Karpas-422 (cell line): ENCODE measurements around the gene PLAC8. TPM values are rescaled to one million over a fixed set of nuclear protein-coding genes. Genes with fewer than 3 reads are reported as not detected.
A peak's percentile ranks its signal among the peaks of the same experiment; 100 is the strongest.
"Not testable (repeated sequence)": the region's sequence is repeated elsewhere in the genome, so short reads cannot be mapped to it uniquely, and the experiment has no call there.

Experiments used
- DNase-seq: peaks from one replicate; pipeline ENCODE4 v3.0.0-alpha.2; 2015
- H2AFZ ChIP-seq: fragments of 200-600 bp; sonication (generic); 2 replicates; pipeline ENCODE4 v1.6.1; 2014; ENCODE audit warnings: antibody characterized with exemption, low read length, mixed read lengths
- H3K27ac ChIP-seq: fragments of 200-600 bp; sonication (generic); 2 replicates; pipeline ENCODE4 v1.5.1; 2014; ENCODE audit warnings: mild to moderate bottlenecking, low read length, moderate library complexity
- H3K27me3 ChIP-seq: fragments of 200-600 bp; sonication (generic); 2 replicates; pipeline ENCODE4 v1.6.1; 2014; ENCODE audit warnings: low read length, mixed read lengths
- H3K36me3 ChIP-seq: fragments of 200-600 bp; sonication (generic); 2 replicates; pipeline ENCODE4 v1.6.1; 2014; ENCODE audit warnings: low read length, mixed read lengths; ENCODE audit not compliant: insufficient read depth
- H3K4me1 ChIP-seq: fragments of 200-600 bp; sonication (generic); 2 replicates; pipeline ENCODE4 v1.6.1; 2014; ENCODE audit warnings: mild to moderate bottlenecking, low read length, mixed read lengths
- H3K4me2 ChIP-seq: fragments of 200-600 bp; sonication (generic); 2 replicates; pipeline ENCODE4 v1.6.1; 2014; ENCODE audit warnings: low read length, low read depth, mild to moderate bottlenecking; ENCODE audit not compliant: poor library complexity, severe bottlenecking
- H3K4me3 ChIP-seq: fragments of 200-600 bp; sonication (generic); 2 replicates; pipeline ENCODE4 v1.5.1; 2014; ENCODE audit warnings: mild to moderate bottlenecking, antibody characterized with exemption, low read length, mixed read lengths
- H3K79me2 ChIP-seq: fragments of 200-600 bp; sonication (generic); 2 replicates; pipeline ENCODE4 v1.6.1; 2014; ENCODE audit warnings: mild to moderate bottlenecking, low read length, mixed read lengths
- H3K9ac ChIP-seq: fragments of 200-600 bp; sonication (generic); 2 replicates; pipeline ENCODE4 v1.6.0; 2014; ENCODE audit warnings: low read length
- H3K9me2 ChIP-seq: fragments of 200-600 bp; sonication (generic), shearing (Covaris generic); replicated peaks from 2 replicates; pipeline ENCODE4 v1.6.0; 2014; ENCODE audit warnings: mild to moderate bottlenecking, low read length, moderate library complexity; ENCODE audit not compliant: insufficient read depth
- H3K9me3 ChIP-seq: fragments of 300-700, 200-600 bp; sonication (generic); 2 replicates; pipeline ENCODE4 v1.6.1; 2014; ENCODE audit warnings: low read length, mixed read lengths
- H4K20me1 ChIP-seq: fragments of 200-600 bp; sonication (generic); 2 replicates; pipeline ENCODE4 v1.6.1; 2014; ENCODE audit warnings: mild to moderate bottlenecking, antibody characterized with exemption, low read length, low read depth; ENCODE audit not compliant: insufficient read depth
- total RNA-seq: library from RNA; depleted of rRNA; stranded (reverse); fragments of >200 nt; shearing (Covaris generic); gene quantifications from 2 replicates; pipeline ENCODE4 v1.2.3, GENCODE V29; 2014; ENCODE audit warnings: low replicate concordance

PLAC8 gene
- total RNA-seq, 1 experiment from 2014 or later = not detected

- no peak overlapping the region for H3K9ac ChIP-seq
- H3K9me2 ChIP-seq = no peaks in the 10 kb centered on the region
- H4K20me1 ChIP-seq = no peaks in the 10 kb centered on the region
- H3K4me3 ChIP-seq = no peak overlapping the region
- no peaks in the 10 kb centered on the region for H3K27me3 ChIP-seq
- no peak for DNase-seq
- H3K36me3 ChIP-seq = 0 out of 2 replicates have a peak, but pooled peaks cover 3% of the 10 kb centered on the region
- H3K4me2 ChIP-seq = no peak overlapping the region
- H2AFZ ChIP-seq = no peak overlapping the region
- no peak overlapping the region for H3K27ac ChIP-seq
- H3K4me1 ChIP-seq = no peaks in the 10 kb centered on the region
- H3K79me2 ChIP-seq = no peaks in the 10 kb centered on the region
- H3K9me3 ChIP-seq = no peaks in the 10 kb centered on the region
Observed at GRCh38 chr4:83071116-83071515, 43.4 kb downstream of the PLAC8 start.

- Histone ChIP-seq H3K27me3 (no peaks in the 10 kb centered on the region), H3K4me2 (no peak overlapping the region), H2AFZ (no peak overlapping the region), H3K27ac (no peak overlapping the region), H3K79me2 (no peaks in the 10 kb centered on the region), H3K9ac (no peak overlapping the region), H3K4me3 (no peak overlapping the region), H4K20me1 (no peaks in the 10 kb centered on the region), H3K9me3 (no peaks in the 10 kb centered on the region), H3K4me1 (no peaks in the 10 kb centered on the region), H3K36me3 (0 out of 2 replicates have a peak, but pooled peaks cover 3% of the 10 kb centered on the region), H3K9me2 (no peaks in the 10 kb centered on the region)
- no peak for DNase-seq
Observed at GRCh38 chr4:83067058-83067639, 47.4 kb downstream of the PLAC8 start.

GRCh38 chr4:83065266-83065665, 49.3 kb downstream of the PLAC8 start:
- no peaks in the 10 kb centered on the region for H3K4me1 ChIP-seq
- H3K4me3 ChIP-seq = no peak overlapping the region
- no peaks in the 10 kb centered on the region for H3K27me3 ChIP-seq
- H2AFZ ChIP-seq = no peak overlapping the region
- H3K4me2 ChIP-seq = no peak overlapping the region
- 0 out of 2 replicates have a peak, but pooled peaks cover 3% of the 10 kb centered on the region for H3K36me3 ChIP-seq
- no peak overlapping the region for H3K9ac ChIP-seq
- H3K27ac ChIP-seq = no peak overlapping the region
- no peaks in the 10 kb centered on the region for H4K20me1 ChIP-seq
- no peaks in the 10 kb centered on the region for H3K9me2 ChIP-seq
- H3K9me3 ChIP-seq = no peaks in the 10 kb centered on the region
- H3K79me2 ChIP-seq = no peaks in the 10 kb centered on the region
- no peak for DNase-seq

- Histone ChIP-seq H3K9me3 (no peaks in the 10 kb centered on the region), H3K9me2 (no peaks in the 10 kb centered on the region), H3K9ac (no peak overlapping the region)
Observed at GRCh38 chr4:83062739-83063138, 51.8 kb downstream of the PLAC8 start.

GRCh38 chr4:83054928-83055327, 59.6 kb downstream of the PLAC8 start:
- no peak overlapping the region for H3K4me3 ChIP-seq
- H3K9ac ChIP-seq = no peak overlapping the region
- no peaks in the 10 kb centered on the region for H3K79me2 ChIP-seq
- peaks cover 4% of the 10 kb centered on the region; the same call in 1 of the 2 replicates for H3K36me3 ChIP-seq
- peak; percentile 53 for DNase-seq
- H3K27me3 ChIP-seq = no peaks in the 10 kb centered on the region
- H3K4me2 ChIP-seq = no peak overlapping the region
- H4K20me1 ChIP-seq = no peaks in the 10 kb centered on the region
- no peak overlapping the region for H2AFZ ChIP-seq
- no peaks in the 10 kb centered on the region for H3K9me2 ChIP-seq
- no peaks in the 10 kb centered on the region for H3K9me3 ChIP-seq
- no peaks in the 10 kb centered on the region for H3K4me1 ChIP-seq
- H3K27ac ChIP-seq = no peak overlapping the region

More at GRCh38 chr4:83062739-83063138, 51.8 kb downstream of the PLAC8 start:
- no peaks in the 10 kb centered on the region for H3K27me3 ChIP-seq
- H3K4me3 ChIP-seq = no peak overlapping the region
- no peak for DNase-seq
- no peak overlapping the region for H2AFZ ChIP-seq
- no peak overlapping the region for H3K27ac ChIP-seq
- peaks cover 6% of the 10 kb centered on the region; the same call in 1 of the 2 replicates for H3K36me3 ChIP-seq
- H3K79me2 ChIP-seq = no peaks in the 10 kb centered on the region
- no peaks in the 10 kb centered on the region for H3K4me1 ChIP-seq
- H4K20me1 ChIP-seq = no peaks in the 10 kb centered on the region
- H3K4me2 ChIP-seq = no peak overlapping the region

GRCh38 chr4:83048781-83049180, 65.7 kb downstream of the PLAC8 start:
- H3K36me3 ChIP-seq, H3K27ac ChIP-seq, H3K9me2 ChIP-seq, H3K27me3 ChIP-seq, H3K9me3 ChIP-seq, DNase-seq, H2AFZ ChIP-seq, H3K4me3 ChIP-seq, H3K4me1 ChIP-seq, H4K20me1 ChIP-seq, H3K4me2 ChIP-seq, H3K9ac ChIP-seq: not testable (repeated sequence)
- H3K79me2 ChIP-seq = peaks cover 28% of the 10 kb centered on the region

- Histone ChIP-seq H3K27ac (no peak overlapping the region), H2AFZ (no peak overlapping the region), H4K20me1 (no peaks in the 10 kb centered on the region), H3K27me3 (no peaks in the 10 kb centered on the region), H3K4me1 (peaks cover 4% of the 10 kb centered on the region), H3K9me2 (no peaks in the 10 kb centered on the region), H3K4me3 (no peak overlapping the region), H3K4me2 (no peak overlapping the region), H3K36me3 (no peaks in the 10 kb centered on the region), H3K79me2 (peaks cover 37% of the 10 kb centered on the region), H3K9me3 (no peaks in the 10 kb centered on the region), H3K9ac (no peak overlapping the region)
- DNase-seq = no peak
Observed at GRCh38 chr4:83046693-83047473, 67.6 kb downstream of the PLAC8 start.

- Histone ChIP-seq H3K9ac (no peak overlapping the region), H3K4me3 (no peak overlapping the region), H3K9me2 (no peaks in the 10 kb centered on the region), H2AFZ (no peak overlapping the region), H3K4me2 (no peak overlapping the region), H3K36me3 (no peaks in the 10 kb centered on the region), H3K79me2 (peaks cover 58% of the 10 kb centered on the region), H3K27ac (no peak overlapping the region), H3K4me1 (peaks cover 4% of the 10 kb centered on the region), H3K9me3 (no peaks in the 10 kb centered on the region), H4K20me1 (no peaks in the 10 kb centered on the region), H3K27me3 (no peaks in the 10 kb centered on the region)
- DNase-seq = no peak
Observed at GRCh38 chr4:83043801-83044407, 70.6 kb downstream of the PLAC8 start.
